Hematopoietic multipotent progenitor cell treated with erythropoietin and hydrocortisone succinate and interleukin-3 and kit ligand, for 8 days (in vitro differentiated cells): Measurements from ENCODE around the gene PCGF3.
"Not testable (repeated sequence)": the region's sequence is repeated elsewhere in the genome, so short reads cannot be mapped to it uniquely, and the experiment has no call there.

ENCODE experiments used
- DNase-seq: peaks from one replicate; pipeline ENCODE4 v3.0.0-alpha.2; 2015

PCGF3 gene

DNA sequence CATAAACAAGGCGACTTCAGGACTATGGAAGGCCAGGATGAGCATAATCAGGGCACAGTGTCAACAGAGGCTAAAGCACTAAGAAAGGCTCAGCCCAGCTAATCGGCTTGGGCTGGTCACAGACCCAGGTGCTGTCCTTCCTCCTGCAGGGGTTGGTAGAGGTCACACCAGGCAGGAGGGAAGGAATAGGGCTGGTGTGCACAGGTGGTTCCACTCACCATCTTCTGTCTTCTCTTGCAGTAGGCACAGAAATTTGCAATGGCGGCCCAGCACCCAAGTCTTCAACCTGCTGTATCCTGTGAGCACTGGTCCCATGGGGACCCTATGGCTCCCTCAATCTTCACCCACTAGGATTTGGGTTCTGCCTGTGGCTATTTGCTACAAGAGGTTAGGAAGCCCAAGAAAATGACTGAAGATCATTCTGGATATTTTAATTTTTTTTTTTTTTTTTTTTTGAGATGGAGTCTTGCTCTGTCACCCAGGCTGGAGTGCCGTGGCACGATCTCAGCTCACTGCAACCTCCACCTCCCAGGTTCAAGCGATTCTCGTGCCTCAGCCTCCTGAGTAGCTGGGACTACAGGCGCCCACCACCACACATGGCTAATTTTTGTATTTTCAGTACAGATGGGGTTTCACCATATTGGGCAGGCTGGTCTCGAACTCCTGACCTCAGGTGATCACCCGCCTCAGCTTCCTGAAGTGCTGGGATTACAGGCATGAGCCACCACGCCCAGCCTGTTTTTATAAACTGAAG lies 35.6 kb upstream of the PCGF3 start:
- not testable (repeated sequence) for DNase-seq

DNA sequence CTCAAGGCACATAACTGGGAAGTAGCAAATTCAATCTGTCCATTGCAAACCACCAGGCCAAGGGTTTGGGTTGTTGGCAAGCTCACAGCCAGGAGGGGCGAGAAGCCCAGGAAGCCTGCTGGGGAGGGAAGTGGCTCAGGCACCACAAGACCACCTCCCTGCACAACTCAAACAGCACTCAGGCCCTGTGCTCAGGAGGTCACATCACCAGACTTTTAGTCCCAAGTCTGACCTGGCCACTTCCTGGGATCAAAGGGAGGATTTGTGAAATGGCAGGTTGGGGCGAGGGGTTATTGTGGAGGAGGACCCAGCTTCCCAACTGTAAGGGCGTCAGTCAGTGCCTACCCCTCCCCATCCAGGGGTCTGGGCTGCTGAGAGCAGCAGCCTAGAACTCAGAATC lies 33.9 kb upstream of the PCGF3 start:
- DNase-seq: no peak

DNA sequence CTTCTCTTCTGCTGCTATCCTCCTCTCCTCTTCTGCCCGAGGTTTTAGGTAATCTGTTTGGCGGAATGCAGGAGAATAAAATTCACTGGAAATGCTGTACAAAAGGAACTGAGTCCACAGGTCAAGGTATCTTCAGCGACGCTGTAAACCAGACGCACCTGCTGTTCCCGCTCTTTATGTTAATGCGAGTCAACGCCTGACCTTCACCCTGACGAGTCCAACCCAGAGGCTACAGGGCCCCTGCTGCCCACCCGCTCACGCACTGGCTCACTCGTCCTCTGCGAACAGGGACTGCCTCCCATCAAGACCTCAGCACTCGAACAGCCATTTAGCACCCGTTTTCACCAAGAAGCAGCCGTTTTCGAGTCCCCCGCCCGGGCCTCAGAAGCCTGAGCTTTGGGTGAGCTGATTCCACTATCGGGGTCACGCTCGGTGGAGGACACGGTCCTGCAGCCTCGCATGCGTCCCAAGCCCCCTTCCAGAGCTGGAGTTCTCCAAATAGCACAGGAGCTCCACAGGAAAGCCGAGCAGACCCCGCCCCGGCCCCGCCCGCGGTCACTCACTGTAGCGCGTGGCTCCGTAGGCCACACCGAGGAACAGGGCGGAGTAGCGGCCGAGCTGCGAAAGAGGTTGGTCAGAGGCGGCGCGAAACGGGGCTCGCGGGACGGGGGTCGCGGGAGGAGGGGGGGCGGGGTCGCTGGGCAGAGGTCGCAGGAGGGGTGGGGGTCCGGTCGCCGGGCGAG lies 32.1 kb upstream of the PCGF3 start:
- no peak for DNase-seq

DNA sequence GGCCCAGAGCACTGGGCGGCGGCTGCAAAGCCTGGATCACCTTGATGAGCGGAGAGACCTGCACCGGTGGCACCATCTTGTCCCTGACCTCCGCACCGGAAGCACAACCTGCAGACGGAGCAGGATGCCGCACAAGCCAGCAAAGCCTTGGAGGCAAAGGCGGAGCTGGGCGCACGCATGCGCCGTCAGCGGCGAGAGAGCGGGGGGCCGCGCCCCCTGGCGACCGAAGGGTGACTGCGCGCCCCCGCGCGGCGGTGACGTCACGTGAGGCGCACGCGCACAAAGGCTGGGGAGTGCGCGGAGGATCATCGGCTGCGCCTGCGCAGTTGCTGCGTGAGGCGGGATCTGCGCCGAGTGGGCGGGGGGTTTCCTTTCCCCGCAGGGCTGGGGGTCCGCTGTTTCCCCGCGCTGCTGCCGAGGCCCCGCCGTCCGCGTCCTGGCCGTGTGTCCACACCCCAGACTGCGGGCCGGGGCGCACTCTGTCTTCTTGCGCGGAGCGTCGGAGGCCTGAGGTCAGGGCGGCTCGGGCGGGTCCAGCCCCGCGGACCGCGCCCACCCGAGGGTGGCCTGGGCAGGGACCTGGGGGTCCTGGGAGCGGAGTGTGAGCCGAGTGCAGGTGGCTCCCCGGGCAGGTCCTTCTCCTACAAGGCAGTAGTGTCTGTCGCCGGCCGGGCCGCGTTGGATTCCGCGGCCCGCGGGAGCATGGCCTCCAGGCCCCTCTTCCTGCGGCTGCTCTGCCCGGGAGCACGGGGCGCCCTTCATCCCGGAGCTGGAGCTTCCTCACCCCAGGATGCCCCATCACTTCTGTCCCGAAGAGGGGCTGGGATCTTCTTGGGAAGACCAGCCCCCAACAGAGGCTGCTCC lies 31.2 kb upstream of the PCGF3 start, which contains the start of the genes ATP5ME and MYL5:
Gene ATP5ME (minus strand): TSS at position 105 of the 864 bp plus-strand sequence. CDS start 29 bp downstream, at position 76.
Gene MYL5 (plus strand): TSS at position 371 of the 864 bp plus-strand sequence. CDS start 3,485 bp downstream, outside the sequence.
- peak; percentile 97 for DNase-seq

DNA sequence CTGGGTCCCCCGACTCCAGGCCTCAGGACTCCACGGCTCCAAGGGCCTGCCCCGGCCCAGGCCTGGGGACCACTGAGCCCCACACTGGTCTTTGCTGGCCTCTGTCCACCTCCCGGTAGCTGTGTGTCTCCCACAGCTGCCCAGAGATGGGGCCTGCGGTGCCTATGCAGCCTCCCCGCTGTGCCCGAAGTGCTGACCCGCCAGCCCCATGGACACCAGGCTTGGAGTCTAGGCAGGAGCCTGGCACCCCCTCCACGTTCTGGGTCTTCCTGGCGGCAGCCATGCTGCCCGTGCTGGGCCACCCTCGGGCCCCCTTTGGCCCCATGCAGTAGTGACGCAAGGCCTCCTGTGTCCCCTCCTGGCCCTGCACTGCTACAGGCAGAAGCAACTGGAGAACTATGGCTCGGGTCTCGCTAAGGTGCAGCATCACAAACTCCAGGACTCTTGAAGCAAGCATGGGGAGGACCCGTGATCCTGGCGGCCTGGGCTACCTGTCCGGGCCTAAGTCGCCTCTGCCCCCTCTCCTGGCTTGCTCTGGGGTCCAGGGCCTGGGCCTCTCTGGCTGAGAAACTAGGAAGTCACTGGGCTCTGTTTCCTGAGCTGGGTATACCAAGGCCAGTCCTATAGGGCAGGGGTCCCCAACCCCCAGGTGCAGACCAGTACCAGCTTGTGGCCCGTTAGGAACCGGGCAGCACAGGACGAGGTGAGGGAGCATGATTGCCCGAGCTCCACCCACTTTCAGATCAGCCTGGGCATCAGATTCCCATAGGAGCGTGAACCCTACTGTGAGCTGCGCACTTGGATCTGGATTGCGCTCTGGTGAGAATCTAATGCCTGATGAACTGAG lies 30.4 kb upstream of the PCGF3 start:
- DNase-seq: no peak

DNA sequence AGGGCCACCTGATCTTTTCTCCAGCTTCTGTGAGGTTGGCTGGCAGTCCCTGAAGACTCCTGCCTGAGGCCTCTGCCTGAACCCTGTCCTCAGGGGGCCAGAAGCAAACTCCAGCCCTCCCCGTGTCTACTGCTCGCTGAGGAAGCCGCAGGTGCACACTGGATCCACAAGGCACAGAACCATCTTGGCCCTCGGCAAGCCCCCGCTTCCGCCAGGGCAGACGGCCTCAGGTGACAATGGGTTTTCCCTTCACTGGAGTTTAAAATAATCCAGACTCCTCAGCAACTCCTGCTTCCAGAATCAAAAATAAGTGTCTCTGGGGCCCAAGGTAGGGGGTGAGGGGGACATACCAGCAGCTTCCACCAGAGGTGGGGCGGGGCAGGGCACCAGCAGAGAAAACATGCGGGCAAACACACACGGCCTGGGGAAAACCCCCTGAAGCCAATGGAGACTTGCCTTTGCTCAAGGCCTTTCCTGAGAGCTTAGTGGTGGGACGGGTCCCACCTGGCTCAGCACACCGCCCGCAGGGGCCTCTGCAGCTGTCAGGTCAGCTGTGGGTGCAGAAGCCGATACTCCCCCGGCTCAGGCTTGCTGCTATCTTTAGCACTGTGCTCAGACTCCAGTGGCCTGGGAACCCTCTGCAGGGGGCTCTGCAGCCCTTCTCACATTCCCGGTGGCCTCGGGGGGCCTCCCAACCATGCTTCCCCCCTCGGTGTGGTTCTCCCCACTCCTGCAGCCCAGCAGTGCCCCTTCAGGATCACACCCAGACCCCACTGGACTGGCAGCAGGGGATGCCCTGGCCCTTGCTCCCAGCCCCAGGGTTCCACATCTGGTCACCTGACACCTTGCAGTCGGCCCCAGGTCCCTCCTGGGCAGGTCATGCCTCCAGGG lies 29.4 kb upstream of the PCGF3 start:
- no peak for DNase-seq

DNA sequence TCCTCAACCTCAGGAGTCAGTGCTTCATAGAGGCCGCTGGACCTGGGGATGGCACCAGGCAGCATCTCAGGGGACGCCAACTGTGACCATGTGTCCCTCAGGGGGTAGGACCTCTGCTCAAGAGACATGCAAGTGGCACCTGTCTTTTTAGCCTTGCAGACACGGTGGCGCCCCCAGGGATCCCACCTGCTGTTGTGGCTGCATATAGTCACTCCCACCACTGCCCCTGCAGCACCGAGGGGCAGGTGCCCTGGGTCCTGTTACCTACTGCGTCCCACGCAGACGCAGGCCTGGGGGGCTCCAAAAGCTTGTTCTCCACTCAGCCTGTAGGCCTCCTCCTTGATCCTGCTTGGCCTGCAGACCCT lies 28.8 kb upstream of the PCGF3 start:
- no peak for DNase-seq

DNA sequence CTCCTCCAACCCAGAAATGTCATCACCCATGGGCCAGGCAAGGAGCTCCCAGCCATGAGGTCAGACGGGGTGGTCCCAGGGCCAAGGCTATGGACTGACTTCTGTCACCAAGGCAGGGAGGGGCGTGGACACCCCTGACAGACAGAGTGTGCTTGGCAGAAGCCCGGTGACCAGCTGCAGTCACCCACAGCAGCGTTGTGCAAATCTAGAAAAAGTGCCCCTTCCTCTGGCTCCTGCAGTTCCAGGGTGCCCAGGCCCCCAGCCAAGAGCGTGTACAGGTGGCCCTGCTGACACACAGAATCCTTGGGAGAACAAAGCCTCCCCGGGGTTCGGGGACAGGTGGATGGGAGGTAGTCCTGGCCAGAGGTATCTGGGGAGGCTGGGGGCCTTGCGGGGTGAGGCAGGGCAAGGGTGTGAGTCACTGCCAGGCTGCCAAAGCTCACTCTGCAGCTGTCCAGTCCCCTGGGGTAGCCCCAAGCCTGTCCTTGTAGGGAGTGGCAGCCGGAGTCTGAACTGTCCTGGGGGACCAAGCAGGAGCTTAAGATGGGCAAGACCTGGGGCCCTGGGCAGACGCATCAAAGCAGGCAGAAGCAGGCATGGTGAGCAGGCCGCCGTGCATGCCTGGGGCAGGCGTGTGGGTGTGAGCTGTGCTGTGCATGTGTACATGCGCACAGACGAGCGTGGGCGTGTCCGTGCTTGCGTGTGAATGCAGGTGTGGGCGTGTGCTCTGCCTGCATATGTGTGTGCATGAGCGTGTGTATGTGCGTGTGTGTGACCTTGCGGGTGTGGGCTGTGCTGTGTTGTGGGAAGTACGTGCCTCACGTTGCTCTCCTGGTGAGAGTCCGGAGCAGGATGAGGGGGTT lies 28.0 kb upstream of the PCGF3 start:
- DNase-seq: no peak

DNA sequence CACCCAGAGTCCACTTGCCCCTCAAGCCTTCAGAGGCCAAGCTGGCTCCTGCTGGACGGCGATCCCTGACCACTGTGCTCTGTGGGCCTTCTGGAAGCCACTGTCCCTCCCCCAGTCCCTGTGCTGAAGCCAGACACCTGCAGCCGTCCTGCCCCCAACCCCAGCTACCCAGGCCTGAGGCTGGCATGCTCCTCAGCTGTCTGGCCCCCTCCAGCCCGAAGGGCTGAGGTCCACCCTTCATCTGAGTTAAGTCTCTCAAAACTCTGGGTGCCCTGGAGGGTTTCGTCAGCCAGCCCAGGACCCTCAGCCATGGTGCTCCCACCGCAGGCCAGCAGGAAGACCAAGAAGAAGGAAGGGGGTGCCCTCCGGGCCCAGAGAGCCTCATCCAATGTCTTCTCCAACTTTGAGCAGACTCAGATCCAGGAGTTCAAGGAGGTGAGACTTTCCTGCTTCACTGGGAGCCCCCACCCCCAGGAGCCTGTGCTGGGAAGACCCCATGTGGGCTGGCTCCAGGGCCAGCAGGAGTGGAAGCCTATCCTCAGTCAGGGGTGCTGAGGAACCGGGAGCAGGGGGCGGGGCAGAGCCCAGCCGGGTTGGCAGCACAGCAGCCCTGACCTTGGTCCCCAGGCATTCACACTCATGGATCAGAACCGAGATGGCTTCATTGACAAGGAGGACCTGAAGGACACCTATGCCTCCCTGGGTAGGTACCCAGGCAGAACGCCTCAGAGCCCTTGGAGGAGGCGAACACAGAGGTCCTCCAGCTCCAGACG lies 27.1 kb upstream of the PCGF3 start:
- no peak for DNase-seq

DNA sequence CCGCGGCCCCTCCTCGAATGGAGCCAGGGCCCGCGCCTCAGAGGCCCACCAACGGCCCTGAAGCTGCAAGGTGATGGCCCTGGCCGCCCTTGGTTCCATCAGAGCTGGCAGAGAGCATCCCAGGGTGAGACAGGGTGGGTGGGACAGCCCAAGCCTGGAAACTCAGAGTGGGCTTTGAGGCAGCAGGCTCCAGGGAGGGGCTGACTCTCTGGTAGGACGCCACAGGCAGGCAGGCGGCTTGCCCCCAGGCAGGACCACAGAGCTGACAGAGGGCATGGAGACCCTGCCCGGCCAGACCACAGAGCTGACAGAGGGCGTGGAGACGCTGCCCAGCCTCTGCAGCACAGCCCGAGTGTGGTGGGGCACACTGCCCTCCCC lies 26.5 kb upstream of the PCGF3 start:
- DNase-seq: no peak

DNA sequence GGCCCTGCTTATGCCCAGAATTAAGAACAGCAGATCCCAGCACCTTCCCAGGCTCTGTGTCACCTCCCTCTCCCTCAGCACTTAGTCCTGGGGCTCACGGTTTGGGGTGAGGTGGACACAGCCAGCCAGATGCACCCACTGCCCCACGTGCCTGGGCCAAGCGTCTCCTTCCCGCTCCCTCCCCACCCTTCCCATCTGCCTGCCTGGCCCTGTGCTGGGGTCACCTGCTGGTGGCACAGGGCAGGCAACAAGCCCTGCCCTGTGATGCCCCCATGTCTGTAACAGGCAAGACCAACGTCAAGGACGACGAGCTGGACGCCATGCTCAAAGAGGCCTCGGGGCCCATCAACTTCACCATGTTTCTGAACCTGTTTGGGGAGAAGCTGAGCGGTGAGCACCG lies 26.0 kb upstream of the PCGF3 start:
- no peak for DNase-seq

DNA sequence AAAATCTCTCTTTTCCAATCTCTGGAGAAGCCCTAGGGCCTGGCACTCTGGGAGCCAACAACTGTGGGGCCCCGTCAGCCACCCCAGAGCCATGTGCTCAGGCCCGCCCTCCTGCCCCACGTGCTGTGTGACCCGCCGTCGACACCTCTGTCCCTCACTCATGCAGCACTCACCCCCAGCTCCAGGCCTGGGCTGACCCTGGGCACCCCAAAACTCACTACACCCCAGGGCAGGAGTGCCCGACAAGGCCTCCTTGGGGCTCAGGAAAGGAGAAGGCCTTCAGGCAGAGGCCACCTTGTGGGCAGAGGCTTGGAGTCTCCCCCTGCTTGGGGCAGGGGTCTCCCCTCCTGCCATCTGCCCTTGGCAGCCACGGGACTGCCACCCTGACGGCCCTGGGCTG lies 25.5 kb upstream of the PCGF3 start:
- no peak for DNase-seq

DNA sequence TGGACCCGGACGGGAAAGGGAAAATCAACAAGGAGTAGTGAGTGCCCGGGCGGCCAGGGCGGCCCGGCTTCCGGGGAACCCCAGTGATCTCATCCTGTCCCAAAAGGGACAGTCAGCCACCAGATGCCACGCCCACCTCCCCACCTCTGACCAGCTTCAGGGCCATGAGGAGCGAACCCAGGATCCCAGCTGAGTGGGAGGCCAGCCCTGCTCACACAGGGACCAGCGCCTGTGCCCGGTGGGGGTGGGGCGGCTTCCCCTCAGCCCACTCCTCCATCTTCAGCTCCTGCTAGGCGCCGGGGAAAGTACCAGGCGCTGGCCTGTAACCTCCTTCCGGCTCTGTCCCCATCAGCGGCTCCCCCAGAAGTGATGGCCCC lies 25.1 kb upstream of the PCGF3 start:
- no peak for DNase-seq

DNA sequence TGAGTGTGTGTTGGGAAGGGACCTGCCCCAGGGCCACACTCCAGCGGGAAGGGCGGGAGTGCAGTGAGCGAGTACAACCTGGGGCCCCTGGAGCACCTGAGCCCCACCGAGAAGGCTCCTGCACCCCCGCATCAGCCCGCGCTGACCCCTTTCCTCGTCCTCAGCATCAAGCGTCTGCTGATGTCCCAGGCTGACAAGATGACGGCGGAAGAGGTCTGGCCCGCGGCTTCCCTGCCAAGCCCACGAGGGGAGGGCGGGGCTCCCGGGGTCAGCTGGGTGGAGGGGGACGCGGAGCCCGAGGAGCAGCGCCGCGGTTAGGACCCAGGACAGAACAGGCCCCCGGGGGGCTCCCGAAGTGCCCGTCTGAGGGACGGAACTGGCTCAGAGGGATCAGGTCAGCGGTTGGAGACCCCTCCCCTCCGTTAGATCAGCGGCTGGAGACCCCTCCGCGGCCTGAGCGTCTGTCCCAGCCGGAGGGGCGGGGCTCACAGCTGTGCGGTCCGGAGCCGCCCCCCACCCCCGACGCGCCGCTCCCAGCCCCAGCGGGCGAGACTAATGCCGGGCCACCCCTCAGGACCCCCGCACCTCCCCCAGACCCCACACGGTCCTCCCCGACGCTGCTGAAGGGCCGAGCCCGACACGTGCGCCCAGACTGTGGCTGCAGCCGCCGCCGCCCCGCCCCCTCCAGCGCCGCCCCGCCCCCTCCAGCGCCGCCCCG lies 24.5 kb upstream of the PCGF3 start:
- peak; percentile 68 for DNase-seq

DNA sequence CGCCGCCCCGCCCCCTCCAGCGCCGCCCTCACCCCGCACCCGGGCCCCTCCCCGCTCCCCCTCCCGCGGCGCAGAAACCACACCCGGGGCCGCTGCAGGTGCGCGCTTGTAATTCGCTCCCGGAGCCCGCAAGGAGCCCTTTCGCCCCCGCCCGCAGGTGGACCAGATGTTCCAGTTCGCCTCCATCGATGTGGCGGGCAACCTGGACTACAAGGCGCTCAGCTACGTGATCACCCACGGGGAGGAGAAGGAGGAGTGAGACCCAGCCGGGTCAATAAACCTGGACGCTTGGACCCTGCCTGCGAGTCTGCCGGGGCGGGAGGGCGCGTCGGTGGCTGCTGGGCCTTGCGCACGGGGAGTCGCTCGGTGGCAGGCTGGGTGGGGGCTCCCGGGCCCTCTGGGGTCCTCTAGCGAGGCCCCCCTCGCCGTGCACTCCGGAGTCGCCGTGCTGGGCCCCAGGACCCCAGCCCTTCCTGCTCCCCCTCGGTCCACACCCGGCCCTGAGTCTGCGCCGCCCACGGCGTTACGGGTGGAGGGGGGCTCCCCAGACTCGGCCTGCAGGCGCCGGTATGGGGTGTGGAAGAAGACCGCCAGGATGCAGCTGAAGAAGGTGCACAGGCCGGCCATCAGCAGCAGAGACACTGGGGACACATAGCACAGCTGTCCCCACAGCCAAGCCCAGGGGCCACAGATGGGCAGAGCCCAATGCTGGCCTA lies 23.7 kb upstream of the PCGF3 start:
- DNase-seq: no peak

DNA sequence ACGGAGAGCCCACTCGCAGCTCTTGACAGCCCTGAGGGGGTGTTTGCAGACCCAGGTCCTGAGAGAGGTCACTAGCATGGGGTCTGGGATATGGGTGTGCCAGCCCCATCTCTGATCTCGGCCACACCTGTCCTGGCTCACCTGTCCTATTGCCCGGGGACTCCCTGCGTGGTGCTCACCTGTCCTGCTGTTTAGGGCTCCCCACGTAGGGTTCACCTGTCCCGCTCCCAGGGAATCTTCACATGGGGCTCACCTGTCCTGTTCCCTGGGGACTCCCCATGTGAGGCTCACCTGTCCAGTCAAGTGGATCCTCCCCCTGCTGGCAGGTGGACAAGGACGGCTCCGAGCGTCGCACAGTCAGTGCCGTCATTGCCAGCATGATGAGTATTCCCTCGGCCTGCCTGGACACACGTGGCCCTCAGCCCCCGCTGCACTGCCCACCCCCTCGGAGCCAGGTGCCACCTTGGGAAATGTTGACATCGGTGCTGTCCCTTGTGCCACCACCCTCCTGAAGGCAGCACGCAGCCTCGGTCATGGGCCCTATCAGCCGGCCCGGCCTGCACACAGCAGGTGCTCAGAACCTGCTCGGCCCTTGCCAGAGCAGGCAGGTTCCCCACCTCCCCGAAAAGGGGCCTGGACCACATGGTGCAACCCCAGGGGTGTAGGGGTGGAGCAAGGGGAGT lies 23.0 kb upstream of the PCGF3 start:
- DNase-seq: no peak

DNA sequence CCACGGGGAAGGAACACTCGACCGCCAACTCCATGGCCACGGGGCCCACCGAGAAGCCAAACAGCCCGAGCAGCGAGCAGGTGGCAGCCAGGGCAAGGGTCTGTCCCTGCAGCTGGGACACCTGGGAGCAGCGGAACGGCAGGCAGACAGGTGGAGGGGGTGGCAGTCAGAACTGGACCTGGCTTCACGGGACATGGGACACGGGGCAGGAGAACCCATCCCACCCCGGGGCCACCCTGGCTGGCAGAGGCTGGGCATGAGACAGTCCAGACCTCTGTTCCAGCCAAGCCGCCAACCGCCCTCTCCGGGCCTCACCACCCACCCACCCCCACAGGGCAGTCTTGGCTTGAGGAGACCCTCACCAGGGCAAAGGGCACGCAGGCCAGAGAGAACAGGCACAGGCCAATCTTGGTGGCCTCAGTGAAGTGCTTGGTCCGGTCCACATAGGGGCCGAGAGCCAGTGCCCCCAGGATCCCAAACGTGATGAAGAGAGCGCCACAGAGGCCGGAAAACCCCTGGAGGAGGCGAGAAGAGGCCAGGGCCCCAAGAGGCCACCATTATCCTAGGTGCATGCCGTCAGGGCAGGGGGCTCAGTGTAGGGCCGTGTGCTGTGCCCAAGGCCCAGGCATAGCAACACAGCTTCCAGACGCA lies 22.3 kb upstream of the PCGF3 start:
- no peak for DNase-seq
